Ecto neural progenitor cell (in vitro differentiated cells): Measurements from ENCODE around the gene RBM48.
"Not testable (repeated sequence)": the region's sequence is repeated elsewhere in the genome, so short reads cannot be mapped to it uniquely, and the experiment has no call there.

Source experiments
- DNase-seq: peaks from one replicate; pipeline ENCODE4 v3.0.0-alpha.2; 2018; ENCODE audit warnings: low spot score

Gene RBM48

GRCh38 chr7:92545116-92545515 is 16.5 kb downstream of the RBM48 start:
- not testable (repeated sequence) for DNase-seq

GRCh38 chr7:92546856-92547497 is 18.4 kb downstream of the RBM48 start:
- DNase-seq, result no peak

- DNase-seq, result no peak
These were observed 19.0 kb downstream of the RBM48 start for GRCh38 chr7:92547579-92547978.

- no peak for DNase-seq
These were observed 21.6 kb downstream of the RBM48 start for GRCh38 chr7:92550194-92550593.

- no peak for DNase-seq
These were observed 28.7 kb downstream of the RBM48 start for GRCh38 chr7:92557249-92557648.

- DNase-seq, result no peak
These were observed 29.3 kb downstream of the RBM48 start for GRCh38 chr7:92557808-92558362.

- no peak for DNase-seq
These were observed 32.0 kb downstream of the RBM48 start for GRCh38 chr7:92560602-92561001.

- DNase-seq, result no peak
These were observed 34.8 kb downstream of the RBM48 start for GRCh38 chr7:92563345-92563744.

GRCh38 chr7:92567460-92567859 is 38.9 kb downstream of the RBM48 start:
- DNase-seq, result no peak

GRCh38 chr7:92569137-92569536 is 40.5 kb downstream of the RBM48 start:
- no peak for DNase-seq

GRCh38 chr7:92576296-92576695 is 47.7 kb downstream of the RBM48 start:
- DNase-seq, result no peak

- no peak for DNase-seq
These were observed 54.4 kb downstream of the RBM48 start for GRCh38 chr7:92582948-92583347.

- DNase-seq, result no peak
These were observed 56.4 kb downstream of the RBM48 start for GRCh38 chr7:92584953-92585352.

GRCh38 chr7:92586403-92586802 is 57.8 kb downstream of the RBM48 start:
- DNase-seq, result no peak

GRCh38 chr7:92586841-92587240 is 58.2 kb downstream of the RBM48 start:
- DNase-seq, result no peak
